GM12891 (cell line): ENCODE data around the gene STT3A. TPM values are rescaled to one million over a fixed set of nuclear protein-coding genes. Genes with fewer than 3 reads are reported as not detected.

Source experiments
- DNase-seq: peaks from one replicate; pipeline ENCODE4 v3.0.0; 2011; ENCODE audit warnings: low spot score; ENCODE audit not compliant: insufficient read length
- FAIRE-seq: peaks from 2 replicates; lab custom pipeline; 2011; peaks lifted over from hg19 to GRCh38; lab: Jason Lieb, UNC
- PAX5 ChIP-seq: IDR thresholded peaks from 2 replicates; pipeline ENCODE4 v1.6.1; 2011; ENCODE audit warnings: low read length, moderate library complexity, mild to moderate bottlenecking; ENCODE audit not compliant: insufficient read depth, severe bottlenecking
- POLR2A ChIP-seq: IDR thresholded peaks from 2 replicates; pipeline ENCODE4 v1.6.1; 2011; ENCODE audit warnings: low read depth, low read length, control low read depth
- POLR2AphosphoS5 ChIP-seq: IDR thresholded peaks from 2 replicates; pipeline ENCODE4 v1.6.1; 2011; ENCODE audit warnings: low read depth, low read length, control low read depth
- POU2F2 ChIP-seq: IDR thresholded peaks from 2 replicates; pipeline ENCODE4 v1.6.1; 2011; ENCODE audit warnings: low read depth, mild to moderate bottlenecking, control low read depth, low read length, moderate library complexity
- SPI1 ChIP-seq: IDR thresholded peaks from 2 replicates; pipeline ENCODE4 v1.6.1; 2011; ENCODE audit warnings: low read depth, low read length, control low read depth
- TAF1 ChIP-seq: IDR thresholded peaks from 2 replicates; pipeline ENCODE4 v1.6.1; 2011; ENCODE audit warnings: low read depth, low read length, control low read depth
- polyA plus RNA-seq: library from polyadenylated mRNA; unstranded; fragments of >200 nt; gene quantifications from one replicate; pipeline ENCODE4 v1.2.1, GENCODE V29; 2012; ENCODE audit warnings: low read depth, missing spikeins, inconsistent platforms; ENCODE audit not compliant: missing spikeins

The STT3A gene
- 55.0 TPM for polyA plus RNA-seq

DNA sequence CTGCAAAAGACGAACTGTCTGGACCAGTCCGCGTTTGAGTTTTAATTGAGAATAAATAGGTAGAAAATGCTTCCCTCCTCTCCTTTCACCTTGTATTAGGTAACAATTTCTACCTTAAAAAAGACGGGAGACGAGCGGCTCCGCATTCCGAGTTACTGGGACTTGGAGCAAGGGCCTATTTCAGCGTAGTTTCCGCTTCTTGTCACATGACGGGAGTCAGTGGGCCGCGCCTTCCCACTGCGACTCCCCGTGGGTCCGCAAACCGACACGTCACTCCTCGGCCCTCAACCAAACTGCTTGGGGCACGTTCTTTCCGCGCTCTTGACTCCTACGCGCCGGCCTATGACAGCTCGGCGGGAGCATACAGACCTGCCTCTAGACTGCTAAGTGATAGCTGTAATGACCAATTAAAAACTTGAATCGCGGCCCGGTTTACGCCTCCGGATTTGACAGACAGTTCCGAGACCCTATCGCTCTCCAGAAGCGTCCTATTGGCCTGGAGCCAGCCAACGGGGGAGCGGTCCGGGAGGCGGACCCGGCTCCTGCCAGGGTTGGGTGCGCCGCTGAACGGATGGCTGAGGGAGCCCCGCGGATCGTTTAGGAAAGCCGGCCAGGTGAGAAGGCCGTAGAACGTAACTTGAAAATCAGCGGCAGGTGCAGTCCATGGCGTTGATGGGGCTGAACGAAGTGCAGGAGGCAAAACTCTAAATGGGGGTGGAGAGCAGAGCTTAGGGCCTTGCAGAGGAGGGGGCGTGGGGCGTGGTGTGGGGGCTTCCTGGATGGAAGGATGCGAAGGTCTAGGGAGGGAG, at the start of gene STT3A:
Gene STT3A, plus strand, starts transcription at position 548 of the 809 bp plus-strand sequence. CDS start 3,064 bp downstream, outside the sequence.
- DNase-seq (peak; percentile 84), FAIRE-seq (peak; percentile 99)
- TF ChIP-seq SPI1 (no peak), POU2F2 (0 out of 2 replicates have a peak, but pooled peaks have one; percentile 5), POLR2AphosphoS5 (peak; percentile 74), TAF1 (peak; percentile 66; the same call in 1 of the 2 replicates), POLR2A (peak; percentile 44), PAX5 (peak; percentile 2)

DNA sequence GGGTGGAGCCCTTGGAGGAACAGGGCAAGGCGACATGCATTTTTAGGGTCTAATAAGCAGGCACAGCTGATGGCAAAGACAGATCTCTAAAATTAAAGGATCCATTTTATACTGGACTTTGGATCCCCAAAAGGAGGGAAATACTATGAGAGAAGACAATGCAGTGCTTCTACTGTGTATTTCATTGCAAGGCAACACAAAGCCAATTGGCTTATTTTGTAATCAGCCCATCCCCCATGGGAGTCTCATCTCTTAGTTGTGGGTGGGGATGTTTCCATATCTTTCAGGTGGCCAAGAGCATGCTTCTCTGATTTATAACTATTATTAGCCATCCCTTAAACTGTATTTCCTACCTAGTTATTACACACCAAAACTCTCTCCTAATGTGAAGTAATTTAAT, 41.9 kb upstream of the STT3A start:
- TF ChIP-seq POLR2A (no peak), POLR2AphosphoS5 (no peak), POU2F2 (no peak), PAX5 (no peak), TAF1 (no peak)
- DNase-seq, result no peak
- FAIRE-seq, result peak; percentile 54

DNA sequence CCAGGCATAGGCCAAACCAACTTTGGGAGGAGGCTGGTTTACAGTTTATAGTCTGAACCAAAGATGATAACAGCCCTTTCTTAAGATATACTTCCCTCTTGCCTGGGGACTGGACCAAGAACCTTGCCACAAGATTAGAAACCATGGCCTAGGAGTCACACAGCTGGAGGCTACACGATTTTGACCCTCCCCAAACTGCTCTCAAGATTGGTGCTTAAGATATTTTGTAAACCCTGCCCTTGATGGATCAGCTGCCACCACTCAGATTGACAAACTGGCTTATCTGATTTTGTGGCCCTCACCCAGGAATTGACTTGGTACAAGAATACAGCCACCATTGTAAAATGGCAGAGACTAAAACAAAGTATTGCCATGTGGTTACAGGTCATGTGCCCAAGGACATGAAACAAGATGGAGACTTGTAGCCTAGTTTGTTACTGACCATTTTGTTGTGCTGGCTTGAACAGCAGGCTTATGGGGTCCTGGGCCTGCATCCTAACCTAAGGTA, 40.8 kb upstream of the STT3A start:
- DNase-seq (no peak), FAIRE-seq (no peak)
- no peak for TF ChIP-seq SPI1
- TF ChIP-seq POU2F2, result no peak

DNA sequence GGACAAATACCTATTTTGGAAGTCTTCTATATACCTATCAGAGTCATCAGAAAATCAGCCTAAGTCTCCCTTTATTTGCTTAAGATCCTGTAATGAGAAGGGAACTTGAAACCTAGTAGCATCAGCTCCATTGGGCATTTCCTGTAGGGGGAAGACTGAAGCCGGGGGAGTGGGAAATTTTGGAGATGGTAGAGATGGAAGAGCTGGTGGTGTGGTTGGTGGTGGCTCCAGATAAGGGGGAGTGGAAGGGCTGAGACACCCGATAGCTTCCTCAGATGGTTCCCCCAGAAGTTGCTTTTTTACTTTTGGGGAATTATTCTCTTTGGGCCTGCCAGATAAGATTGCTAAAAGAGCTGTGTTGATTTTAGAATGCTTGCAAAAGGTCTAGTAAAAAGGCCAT, 39.7 kb upstream of the STT3A start:
- FAIRE-seq (no peak), DNase-seq (no peak)
- TF ChIP-seq TAF1 (no peak), PAX5 (no peak), POU2F2 (no peak), SPI1 (no peak), POLR2AphosphoS5 (no peak), POLR2A (no peak)

DNA sequence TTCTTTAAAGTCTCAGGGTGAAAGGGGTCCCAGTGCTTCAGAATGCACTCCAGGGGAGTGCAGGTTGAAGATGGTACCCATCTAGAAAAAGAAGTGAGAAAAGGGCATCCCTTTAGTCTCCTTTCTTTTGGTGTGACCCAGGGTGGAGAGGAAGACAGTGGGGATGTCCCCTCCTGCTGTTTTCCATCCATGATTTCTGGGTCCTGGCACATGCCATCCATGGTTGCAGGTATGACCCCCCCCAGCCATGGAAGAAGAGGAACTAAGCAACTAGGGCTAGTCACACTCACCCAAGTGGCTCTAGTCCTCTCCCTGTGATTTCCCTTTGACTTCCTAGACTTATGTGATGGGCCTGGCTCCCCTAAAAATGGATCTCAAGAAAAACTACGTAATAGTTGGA, 39.3 kb upstream of the STT3A start:
- no peak for FAIRE-seq
- DNase-seq, result no peak
- no peak for TF ChIP-seq SPI1
- TF ChIP-seq TAF1, result no peak
- TF ChIP-seq POLR2AphosphoS5, result no peak
- no peak for TF ChIP-seq PAX5
- no peak for TF ChIP-seq POLR2A
- no peak for TF ChIP-seq POU2F2

DNA sequence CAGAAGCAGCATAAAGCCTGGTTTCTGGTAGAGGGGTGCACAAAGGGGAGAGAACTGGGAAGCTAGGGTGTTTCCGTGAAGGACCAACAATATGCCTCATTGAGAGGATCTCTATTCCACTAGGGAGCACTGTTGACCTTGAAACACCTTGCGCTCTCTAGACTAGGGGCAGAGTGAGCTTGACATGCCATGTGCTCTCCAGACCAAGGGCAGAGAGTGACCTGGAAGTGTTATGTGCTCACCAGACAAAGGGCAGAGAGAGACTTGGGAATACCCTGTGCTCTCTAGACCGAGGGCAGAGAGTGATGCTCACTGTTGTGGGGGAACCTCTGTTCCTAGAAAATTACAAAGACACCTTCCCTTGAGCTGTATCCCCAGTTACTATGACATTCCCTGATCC, 38.6 kb upstream of the STT3A start:
- TF ChIP-seq TAF1 (no peak), POLR2A (no peak), POU2F2 (no peak), SPI1 (no peak), POLR2AphosphoS5 (no peak), PAX5 (no peak)
- DNase-seq (no peak), FAIRE-seq (no peak)

DNA sequence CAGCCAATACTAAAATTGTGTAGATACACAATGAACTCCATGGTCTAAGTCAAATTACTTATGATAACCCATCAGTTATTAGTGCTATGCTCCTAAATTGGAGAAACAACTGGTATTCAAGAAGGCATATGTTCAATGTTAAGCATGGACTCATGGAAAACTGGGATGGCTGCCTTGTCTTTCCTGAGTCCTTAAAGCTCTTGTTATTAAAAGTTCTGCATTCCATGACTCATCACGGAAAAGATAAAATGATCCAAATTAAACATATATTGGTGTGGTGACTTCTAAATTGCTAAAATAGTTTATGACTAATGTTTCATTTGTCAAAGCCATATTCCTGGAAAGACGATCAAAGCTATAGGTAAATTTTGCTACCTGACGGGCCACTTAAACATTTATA, 32.8 kb upstream of the STT3A start:
- DNase-seq (no peak), FAIRE-seq (no peak)
- TF ChIP-seq POLR2A, result no peak
- no peak for TF ChIP-seq SPI1
- TF ChIP-seq POU2F2, result no peak
- no peak for TF ChIP-seq TAF1
- TF ChIP-seq PAX5, result no peak
- TF ChIP-seq POLR2AphosphoS5, result no peak

DNA sequence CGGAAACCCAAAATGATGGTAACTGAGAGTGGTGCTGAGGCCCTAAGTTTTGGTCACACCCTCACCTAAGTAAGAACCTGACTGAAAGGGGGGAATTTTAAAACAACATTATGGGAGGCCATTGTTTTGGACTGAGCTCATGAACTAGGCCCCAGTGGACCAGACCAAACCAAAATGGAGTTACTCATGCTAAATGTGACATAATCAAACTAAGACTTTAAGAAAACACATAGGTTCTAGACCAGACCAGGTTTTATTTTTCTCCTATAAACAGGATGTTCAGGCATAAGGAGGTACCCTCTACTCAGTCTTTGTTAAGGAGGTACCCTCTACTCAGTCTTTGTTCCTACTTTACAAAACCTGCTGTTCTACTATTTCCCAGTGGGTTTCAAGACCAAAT, 30.7 kb upstream of the STT3A start:
- TF ChIP-seq POU2F2 (no peak), PAX5 (no peak), POLR2AphosphoS5 (no peak), TAF1 (no peak), SPI1 (no peak), POLR2A (no peak)
- no peak for DNase-seq
- FAIRE-seq, result no peak

DNA sequence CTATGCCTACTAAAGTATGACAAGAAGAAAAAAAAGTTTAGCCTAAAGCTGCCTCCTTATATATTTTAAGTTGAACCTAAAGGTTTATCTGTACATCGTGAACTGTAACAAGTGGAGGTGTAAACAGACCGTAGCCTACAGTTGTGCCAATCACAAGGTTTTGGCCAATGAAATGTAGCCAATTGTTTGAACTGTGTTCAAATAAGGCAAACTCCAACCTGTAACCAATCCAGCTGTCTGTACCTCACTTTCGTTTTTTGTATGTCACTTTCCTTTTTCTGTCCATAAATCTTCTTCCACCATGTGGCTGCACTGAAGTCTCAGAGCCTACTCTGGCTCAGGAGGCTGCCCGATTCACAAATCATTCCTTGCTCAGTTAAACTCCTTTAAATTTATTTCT, 30.2 kb upstream of the STT3A start:
- no peak for TF ChIP-seq PAX5
- TF ChIP-seq POU2F2, result no peak
- no peak for TF ChIP-seq TAF1
- no peak for TF ChIP-seq POLR2A
- TF ChIP-seq SPI1, result no peak
- FAIRE-seq, result no peak
- no peak for DNase-seq

DNA sequence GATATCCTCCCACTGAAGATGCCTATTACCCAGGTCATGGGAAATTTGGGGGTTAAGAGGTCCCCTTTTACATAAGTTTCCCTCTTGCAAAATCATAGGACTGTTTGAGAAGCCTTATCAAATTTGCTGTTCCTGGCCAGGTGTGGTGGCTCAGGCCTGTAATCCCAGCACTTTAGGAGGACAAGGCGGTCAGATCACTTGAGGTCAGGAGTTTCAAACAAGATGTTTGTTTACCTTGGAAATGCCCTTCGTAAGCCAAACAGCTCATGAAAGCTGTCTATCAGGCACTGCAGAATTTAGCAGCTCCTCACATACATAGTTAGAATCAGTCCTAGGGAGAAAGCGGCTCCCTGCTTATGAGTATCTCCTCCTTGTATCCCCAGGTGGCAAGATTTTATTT, 28.3 kb upstream of the STT3A start:
- DNase-seq (no peak), FAIRE-seq (no peak)
- TF ChIP-seq PAX5, result no peak
- TF ChIP-seq POLR2A, result no peak
- TF ChIP-seq POLR2AphosphoS5, result no peak
- TF ChIP-seq TAF1, result no peak
- no peak for TF ChIP-seq SPI1
- TF ChIP-seq POU2F2, result no peak

DNA sequence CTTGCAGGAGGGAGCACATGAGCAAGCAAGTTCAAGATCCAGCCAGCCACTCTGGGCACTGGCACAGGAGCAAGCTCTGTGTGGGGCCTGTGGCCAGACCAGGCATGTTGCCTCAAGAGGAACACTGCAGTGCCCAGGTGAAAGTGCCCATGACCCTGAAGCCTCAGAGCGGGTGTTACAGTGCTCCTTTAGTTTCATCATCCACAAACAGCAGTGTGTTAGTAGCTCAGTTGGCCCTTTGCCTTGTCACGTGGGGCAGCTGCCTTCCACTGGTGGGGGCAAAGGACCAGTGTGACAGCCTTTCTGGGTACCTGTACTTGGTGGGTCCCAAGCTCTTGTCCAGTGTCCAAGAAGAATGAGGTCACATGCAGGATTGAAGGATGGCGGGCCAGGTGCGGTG, 26.4 kb upstream of the STT3A start:
- FAIRE-seq (no peak), DNase-seq (no peak)
- TF ChIP-seq PAX5, result no peak
- no peak for TF ChIP-seq POU2F2
- TF ChIP-seq POLR2A, result no peak
- TF ChIP-seq SPI1, result no peak
- no peak for TF ChIP-seq TAF1
- TF ChIP-seq POLR2AphosphoS5, result no peak
